VCaP (cell line): ENCODE measurements around the gene DNM1L.

ENCODE experiments used
- H3K27ac ChIP-seq: fragments of 450-650 bp; 2 replicates; pipeline ENCODE4 v1.5.1; 2017
- CTCF ChIP-seq: fragments of 450-650 bp; conservative IDR thresholded peaks from 2 replicates; pipeline ENCODE4 v1.5.1; 2017; ENCODE audit warnings: mild to moderate bottlenecking, moderate library complexity

The DNM1L gene

GRCh38 chr12:32789916-32790315, 110.8 kb downstream of the DNM1L start:
- TF ChIP-seq CTCF = no peak
- H3K27ac ChIP-seq = no peak overlapping the region

GRCh38 chr12:32794281-32794680, 115.2 kb downstream of the DNM1L start:
- H3K27ac ChIP-seq = no peak overlapping the region
- no peak for TF ChIP-seq CTCF
